A549 (cell line): ENCODE results near the gene ABCA4. TPM values are rescaled to one million over a fixed set of nuclear protein-coding genes. Genes with fewer than 3 reads are reported as not detected.

Experiments used
- ATAC-seq, 2 experiments: fragments of 200-7000 bp in 1 of 2; fragments of >200 bp in 1 of 2; cut with Nextera tagmentation in 1 of 2; cut with Tn5 transposase in 1 of 2; 3 replicates each; pipeline versions ENCODE4 v1.8.0 to v1.9.1; 2018 to 2020; ENCODE audit warnings: mild to moderate bottlenecking in 1 of 2, moderate library complexity in 1 of 2
- CTCF ChIA-PET: fragments of 300-600 bp; sonication (Branson Sonifier 250); formaldehyde crosslinking; extraction: SDS; loops from one replicate; lab custom pipeline; 2021; ENCODE audit warnings: antibody characterized with exemption, inconsistent platforms; lab: Yijun Ruan, JAX
- POLR2A ChIA-PET: fragments of 350-600 bp; formaldehyde crosslinking; extraction: SDS; loops from one replicate; lab custom pipeline; 2021; ENCODE audit warnings: antibody characterized with exemption, inconsistent platforms; lab: Yijun Ruan, JAX
- DNase-seq, 2 experiments: peaks; one replicate each; pipeline versions ENCODE4 v3.0.0 to v3.0.0-alpha.2; 2011 to 2016; ENCODE audit warnings: low read depth in 1 of 2, low spot score in 1 of 2
- FAIRE-seq: peaks from 2 replicates; lab custom pipeline; 2011; peaks lifted over from hg19 to GRCh38; lab: Jason Lieb, UNC
- H3K27ac ChIP-seq, 2 experiments: fragments of >200 bp; sonication (Bioruptor Twin); formaldehyde crosslinking; 3 replicates each; pipeline ENCODE4 v1.5.1; 2016 to 2017
- H3K4me1 ChIP-seq: fragments of >200 bp; sonication (Bioruptor Twin); formaldehyde crosslinking; 3 replicates; pipeline ENCODE4 v1.6.1; 2016
- H3K4me2 ChIP-seq: fragments of >200 bp; sonication (Bioruptor Twin); formaldehyde crosslinking; 3 replicates; pipeline ENCODE4 v1.6.1; 2016
- H3K4me3 ChIP-seq: fragments of >200 bp; sonication (Bioruptor Twin); formaldehyde crosslinking; 3 replicates; pipeline ENCODE4 v1.5.1; 2016
- H3K9me3 ChIP-seq: fragments of >200 bp; sonication (Bioruptor Twin); formaldehyde crosslinking; 3 replicates; pipeline ENCODE4 v1.6.1; 2016
- BHLHE40 ChIP-seq: IDR thresholded peaks from 2 replicates; pipeline ENCODE4 v1.6.1; 2012; ENCODE audit warnings: low read depth, low read length, inconsistent platforms
- CHD2 ChIP-seq: fragments of 150-350 bp; IDR thresholded peaks from 2 replicates; pipeline ENCODE4 v1.6.1; 2014; ENCODE audit warnings: low read length; ENCODE audit not compliant: partially characterized antibody
- CTCF ChIP-seq: fragments of >200 bp; sonication (Bioruptor Twin); formaldehyde crosslinking; IDR thresholded peaks from 3 replicates; pipeline ENCODE4 v1.5.1; 2016
- E2F6 ChIP-seq: IDR thresholded peaks from 2 replicates; pipeline ENCODE4 v1.6.1; 2012; ENCODE audit warnings: low read depth, borderline replicate concordance
- EHF ChIP-seq: fragments of 250-450 bp; sonication (Bioruptor Pico); IDR thresholded peaks from 2 replicates; pipeline ENCODE4 v1.5.0; 2020; ENCODE audit warnings: mild to moderate bottlenecking
- ESRRA ChIP-seq: fragments of 150-350 bp; IDR thresholded peaks from 2 replicates; pipeline ENCODE4 v1.6.1; 2014; ENCODE audit warnings: mild to moderate bottlenecking, low read length, borderline replicate concordance
- FOSB ChIP-seq: fragments of 250-450 bp; sonication (Bioruptor Pico); IDR thresholded peaks from 2 replicates; pipeline ENCODE4 v1.5.0; 2020; ENCODE audit warnings: mild to moderate bottlenecking, moderate library complexity
- FOSL2 ChIP-seq, 2 experiments: fragments of 450-650 bp in 1 of 2; fragments of >200 bp in 1 of 2; sonication (Bioruptor Twin) in 1 of 2; formaldehyde crosslinking; IDR thresholded peaks; 2 replicates each; pipeline versions ENCODE4 v1.5.0 to v1.6.1; 2016 to 2020; ENCODE audit warnings: mild to moderate bottlenecking in 1 of 2, moderate library complexity in 1 of 2
- GATA3 ChIP-seq: IDR thresholded peaks from 2 replicates; pipeline ENCODE4 v1.6.1; 2012; ENCODE audit warnings: borderline replicate concordance
- HDAC2 ChIP-seq: fragments of 200-600 bp; sonication (generic); IDR thresholded peaks from 2 replicates; pipeline ENCODE4 v1.6.1; 2016
- HEYL ChIP-seq: fragments of 250-450 bp; sonication (Bioruptor Pico); IDR thresholded peaks from 2 replicates; pipeline ENCODE4 v1.8.0; 2021; ENCODE audit warnings: mild to moderate bottlenecking, moderate library complexity
- HOXA7 ChIP-seq: fragments of 250-450 bp; sonication (Bioruptor Pico); IDR thresholded peaks from 2 replicates; pipeline ENCODE4 v1.5.0; 2020; ENCODE audit warnings: mild to moderate bottlenecking, moderate library complexity
- HOXB13 ChIP-seq: fragments of 250-450 bp; sonication (Bioruptor Pico); IDR thresholded peaks from 2 replicates; pipeline ENCODE4 v1.5.0; 2020; ENCODE audit warnings: low read depth, mild to moderate bottlenecking, moderate library complexity
- JUN ChIP-seq, 2 experiments: fragments of >200 bp; sonication (Bioruptor Twin); formaldehyde crosslinking; IDR thresholded peaks; 2 replicates in 1 of 2; 3 replicates in 1 of 2; pipeline ENCODE4 v1.6.1; 2016 to 2017
- JUNB ChIP-seq: fragments of >200 bp; sonication (Bioruptor Twin); formaldehyde crosslinking; IDR thresholded peaks from 2 replicates; pipeline ENCODE4 v1.6.1; 2016
- MAX ChIP-seq: IDR thresholded peaks from 2 replicates; pipeline ENCODE4 v1.6.1; 2012
- NPAS2 ChIP-seq: fragments of 250-450 bp; sonication (Bioruptor Pico); IDR thresholded peaks from 2 replicates; pipeline ENCODE4 v1.8.0; 2022; ENCODE audit warnings: mild to moderate bottlenecking, moderate library complexity, borderline replicate concordance
- PBX3 ChIP-seq: IDR thresholded peaks from 2 replicates; pipeline ENCODE4 v1.6.1; 2012
- PHF8 ChIP-seq: fragments of 200-600 bp; sonication (generic); IDR thresholded peaks from 2 replicates; pipeline ENCODE4 v1.6.1; 2016; ENCODE audit warnings: low read depth, mild to moderate bottlenecking, antibody characterized with exemption, moderate library complexity, borderline replicate concordance
- POLR2AphosphoS2 ChIP-seq: conservative IDR thresholded peaks from 2 replicates; pipeline ENCODE4 v1.6.1; 2012; ENCODE audit warnings: low read length, improper control_type of control experiment, inconsistent platforms
- RCOR1 ChIP-seq: fragments of 150-350 bp; IDR thresholded peaks from 2 replicates; pipeline ENCODE4 v1.6.1; 2014; ENCODE audit warnings: antibody characterized with exemption, low read length, low read depth
- REST ChIP-seq: fragments of 200-600 bp; sonication (generic); IDR thresholded peaks from 2 replicates; pipeline ENCODE4 v1.6.1; 2016; ENCODE audit warnings: antibody characterized with exemption, mild to moderate bottlenecking, moderate library complexity
- RFX5 ChIP-seq: fragments of 450-650 bp; IDR thresholded peaks from 2 replicates; pipeline ENCODE4 v1.7.1; 2014; ENCODE audit warnings: antibody characterized with exemption, mild to moderate bottlenecking, moderate library complexity
- SREBF2 ChIP-seq: fragments of 450-650 bp; IDR thresholded peaks from 2 replicates; pipeline ENCODE4 v1.6.1; 2014; ENCODE audit warnings: mild to moderate bottlenecking, moderate library complexity
- TP53 ChIP-seq: fragments of 250-450 bp; sonication (Bioruptor Pico); IDR thresholded peaks from 2 replicates; pipeline ENCODE4 v1.5.0; 2021; ENCODE audit warnings: mild to moderate bottlenecking, moderate library complexity
- ZNF302 ChIP-seq: fragments of 250-450 bp; sonication (Bioruptor Pico); IDR thresholded peaks from 2 replicates; pipeline ENCODE4 v1.9.0; 2021; ENCODE audit warnings: inconsistent platforms, mild to moderate bottlenecking, moderate library complexity
- ZSCAN20 ChIP-seq: fragments of 250-450 bp; sonication (Bioruptor Pico); IDR thresholded peaks from 2 replicates; pipeline ENCODE4 v1.8.0; 2022; ENCODE audit warnings: mild to moderate bottlenecking, moderate library complexity
- WGBS: methylation state at CpG from one replicate; pipeline ENCODE4 v1.1.6; 2017; ENCODE audit errors: missing lambda C conversion rate; 5-methylcytosine and 5-hydroxymethylcytosine counted together
- polyA plus RNA-seq, 4 experiments: library from polyadenylated mRNA; depleted of rRNA in 3 of 4; stranded (reverse); fragments of >200 nt; fragmentation: RNase III in 1 of 4; extraction: RNeasy Plus Mini Kit Qiagen cat#74134 plus additional on column Dnase treatment in 1 of 4; gene quantifications; 2 replicates in 3 of 4; 3 replicates in 1 of 4; pipeline ENCODE4 v1.2.3, GENCODE V29; 2011 to 2017

The ABCA4 gene
- polyA plus RNA-seq, 2 of the 4 experiments (the other 2 are of a cell fraction): 0.05 to 0.23 TPM

GRCh38 chr1:93960641-93961147 is 160.3 kb downstream of the ABCA4 start:
- Histone ChIP-seq H3K4me1 (peaks cover 45% of the 10 kb centered on the region), H3K9me3 (peaks cover 10% of the 10 kb centered on the region; the same call in 2 of the 3 replicates), H3K4me3 (no peak overlapping the region), H3K4me2 (no peak overlapping the region), H3K27ac (peak overlapping the region; percentile 11 to 56; a peak in 3 of 6 replicates)
- 39% methylated on average over 3 of the region's 3 CpGs for WGBS
- DNase-seq (no peak), FAIRE-seq (no peak), ATAC-seq (no peak)
- CTCF ChIA-PET: interaction anchor here (0.8 kb wide), 1 partner anchor 66 kb away, joined by 3 read pairs; no protein-coding TSS in a partner anchor
- TF ChIP-seq RFX5 (no peak), NPAS2 (CRISPR knock-in tag) (no peak), JUNB (no peak), BHLHE40 (no peak), ZNF302 (CRISPR knock-in tag) (no peak), HDAC2 (no peak), FOSL2 (IDR thresholded peaks at IDR 0.05) (no peak), FOSL2 (CRISPR knock-in tag; IDR thresholded peaks at IDR 0.05) (no peak), ZSCAN20 (CRISPR knock-in tag) (no peak), E2F6 (no peak), HOXA7 (no peak), CTCF (no peak), FOSB (no peak), REST (no peak), JUN (IDR thresholded peaks at IDR 0.05) (no peak)
- POLR2A ChIA-PET: no interaction called here

GRCh38 chr1:93959413-93959812 is 161.5 kb downstream of the ABCA4 start:
- WGBS: 56% methylated on average over 5 of the region's 5 CpGs
- POLR2A ChIA-PET: no interaction called here
- no peak for ATAC-seq
- TF ChIP-seq FOSB (no peak), HOXB13 (no peak), POLR2AphosphoS2 (no peak), HEYL (CRISPR knock-in tag) (no peak), MAX (no peak), E2F6 (no peak), PBX3 (no peak), RCOR1 (no peak), CHD2 (no peak), CTCF (no peak), ZNF302 (CRISPR knock-in tag) (no peak), EHF (CRISPR knock-in tag) (no peak), NPAS2 (CRISPR knock-in tag) (no peak), PHF8 (no peak), SREBF2 (no peak), RFX5 (no peak), TP53 (no peak), ESRRA (no peak), GATA3 (no peak)

More at GRCh38 chr1:93959413-93959812, 161.5 kb downstream of the ABCA4 start:
- peaks cover 18% of the 10 kb centered on the region; the same call in 2 of the 3 replicates for H3K9me3 ChIP-seq
- FAIRE-seq (no peak), DNase-seq (no peak)
- H3K4me2 ChIP-seq: no peak overlapping the region
- H3K4me3 ChIP-seq: no peak overlapping the region
- CTCF ChIA-PET: interaction anchor here (0.8 to 1.2 kb wide), 3 partner anchors 9 to 1101 kb away, joined by 3 to 6 read pairs (median 3); partner anchors contain the start of gene GCLM
- peaks cover 32% of the 10 kb centered on the region for H3K4me1 ChIP-seq
- no peak overlapping the region for H3K27ac ChIP-seq
